ENCODE measurements around the gene SLC12A1.
"Not testable (repeated sequence)": the region's sequence is repeated elsewhere in the genome, so short reads cannot be mapped to it uniquely, and the experiment has no call there.

Gene SLC12A1

DNA sequence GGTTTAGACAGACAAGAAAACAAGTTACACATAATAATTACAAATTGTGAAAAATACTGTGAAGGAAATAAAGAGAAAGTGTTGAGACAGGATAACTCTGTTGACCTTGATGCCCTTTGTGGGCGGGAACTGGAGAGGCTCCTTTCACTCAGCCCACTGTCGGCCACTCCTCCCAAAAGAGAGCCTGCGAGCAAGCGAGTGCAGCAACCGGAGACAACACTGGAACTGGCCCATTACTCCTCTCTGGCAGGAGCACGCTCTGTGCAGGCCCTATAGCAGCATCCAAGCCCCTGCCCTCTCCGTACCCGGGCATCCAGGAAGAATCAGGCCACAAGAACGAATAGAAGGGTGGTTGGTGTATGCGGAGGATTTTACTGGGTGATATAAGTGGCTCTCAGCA is 108.9 kb downstream of the SLC12A1 start:
- Histone ChIP-seq H3K9me3 (replicated peaks in 1 of 11) (peaks cover 0 to 8% (median 0%) of the 10 kb centered on the region in 11 experiments; a peak in 1 of 22 replicates), H3K36me3 (no peaks in the 10 kb centered on the region), H3K27ac (no peak overlapping the region), H3K4me2 (peak overlapping the region in 5 of 11 experiments; percentile 32 to 61 (median 44); a peak in 8 of 22 replicates), H3K9ac (no peak overlapping the region), H3K4me1 (peaks cover 0 to 10% (median 5%) of the 10 kb centered on the region in 10 experiments; a peak in 9 of 20 replicates), H3K27me3 (no peaks in the 10 kb centered on the region), H4K20me1 (no peaks in the 10 kb centered on the region), H3K4me3 (no peak overlapping the region)
- no peak for TF ChIP-seq Cebpa-rat (IDR thresholded peaks at IDR 0.05)

DNA sequence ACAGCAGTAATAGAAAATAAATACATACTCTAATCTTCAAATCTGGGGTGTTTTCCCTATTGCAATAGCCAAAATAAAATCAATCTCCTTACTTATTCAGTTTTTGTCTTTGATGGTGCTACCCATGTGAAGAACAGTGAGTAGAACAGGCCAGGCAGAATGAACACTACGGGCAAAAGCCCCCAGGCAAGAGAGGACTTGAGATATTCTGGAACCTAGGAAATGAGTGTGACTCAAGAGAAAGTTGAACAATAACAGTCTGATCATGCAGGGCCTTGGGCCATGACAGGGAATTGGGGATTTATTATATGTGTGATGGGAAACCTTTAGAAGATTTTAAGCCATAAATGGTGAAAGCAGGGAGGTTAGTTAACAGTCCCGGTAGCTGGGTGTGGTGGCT is 111.1 kb downstream of the SLC12A1 start:
- Histone ChIP-seq H3K4me1 (peaks cover 0 to 10% (median 5%) of the 10 kb centered on the region in 10 experiments; a peak in 9 of 20 replicates), H3K36me3 (no peaks in the 10 kb centered on the region), H3K4me3 (no peak overlapping the region), H3K4me2 (no peak overlapping the region), H4K20me1 (no peaks in the 10 kb centered on the region), H3K9me3 (replicated peaks in 1 of 11) (peaks cover 0 to 8% (median 0%) of the 10 kb centered on the region in 11 experiments; a peak in 1 of 22 replicates), H3K27me3 (no peaks in the 10 kb centered on the region), H3K27ac (no peak overlapping the region), H3K9ac (no peak overlapping the region)
- TF ChIP-seq Cebpa-rat (IDR thresholded peaks at IDR 0.05), result no peak

DNA sequence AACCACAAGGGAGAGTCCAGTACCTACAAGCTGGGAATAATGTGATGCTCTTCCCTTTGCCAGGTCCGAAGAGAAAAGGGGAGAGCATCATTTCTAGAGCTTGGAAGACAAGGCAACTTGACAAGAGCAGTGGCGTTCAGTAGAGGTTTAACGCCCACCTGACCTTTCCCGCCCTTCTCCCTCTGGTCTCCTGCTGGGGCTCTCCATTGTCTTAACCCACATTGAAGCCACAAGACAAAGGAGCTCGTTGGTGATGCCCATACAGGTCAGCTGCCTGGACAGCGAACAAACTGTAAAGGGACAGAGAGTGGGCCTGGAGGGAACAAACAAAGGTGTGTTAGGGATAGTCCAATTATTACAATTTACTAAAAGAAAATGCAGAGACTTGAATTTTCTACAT is 112.0 kb downstream of the SLC12A1 start:
- peaks cover 0 to 8% (median 0%) of the 10 kb centered on the region in 11 experiments; a peak in 1 of 22 replicates for H3K9me3 ChIP-seq (replicated peaks in 1 of 11)
- H3K4me2 ChIP-seq, result no peak overlapping the region
- no peak overlapping the region for H3K4me3 ChIP-seq
- no peaks in the 10 kb centered on the region for H3K36me3 ChIP-seq
- no peaks in the 10 kb centered on the region for H3K27me3 ChIP-seq
- TF ChIP-seq Cebpa-rat (IDR thresholded peaks at IDR 0.05), result no peak
- peaks cover 0 to 10% (median 5%) of the 10 kb centered on the region in 10 experiments; a peak in 9 of 20 replicates for H3K4me1 ChIP-seq
- no peak overlapping the region for H3K27ac ChIP-seq
- no peak overlapping the region for H3K9ac ChIP-seq
- no peaks in the 10 kb centered on the region for H4K20me1 ChIP-seq

DNA sequence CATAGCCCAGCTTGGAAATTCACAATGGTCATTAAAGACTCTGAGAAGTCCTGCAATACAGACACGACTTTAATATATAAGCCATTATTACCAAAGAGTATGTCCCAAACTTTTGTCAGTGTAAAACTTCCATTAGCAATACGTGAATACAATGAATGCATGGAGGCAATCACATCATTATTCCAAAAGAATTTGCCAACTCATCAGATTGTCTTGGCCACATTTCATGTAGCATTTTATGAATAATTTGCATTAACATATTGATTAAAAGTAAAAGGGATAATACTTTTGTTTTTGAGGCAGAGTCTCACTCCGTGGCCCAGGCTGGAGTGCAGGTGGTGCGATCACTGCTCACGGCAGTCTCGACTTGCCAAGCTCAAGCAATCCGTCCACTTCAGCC is 117.2 kb downstream of the SLC12A1 start:
- Histone ChIP-seq H3K4me1 (no peaks in the 10 kb centered on the region), H3K27me3 (no peaks in the 10 kb centered on the region), H3K4me3 (no peak overlapping the region), H3K9ac (no peak overlapping the region), H3K4me2 (no peak overlapping the region), H4K20me1 (no peaks in the 10 kb centered on the region), H3K27ac (no peak overlapping the region), H3K9me3 (replicated peaks in 1 of 11) (no peaks in the 10 kb centered on the region), H3K36me3 (peaks cover 0 to 4% (median 0%) of the 10 kb centered on the region in 11 experiments; a peak in 1 of 22 replicates)
- no peak for TF ChIP-seq Cebpa-rat (IDR thresholded peaks at IDR 0.05)

DNA sequence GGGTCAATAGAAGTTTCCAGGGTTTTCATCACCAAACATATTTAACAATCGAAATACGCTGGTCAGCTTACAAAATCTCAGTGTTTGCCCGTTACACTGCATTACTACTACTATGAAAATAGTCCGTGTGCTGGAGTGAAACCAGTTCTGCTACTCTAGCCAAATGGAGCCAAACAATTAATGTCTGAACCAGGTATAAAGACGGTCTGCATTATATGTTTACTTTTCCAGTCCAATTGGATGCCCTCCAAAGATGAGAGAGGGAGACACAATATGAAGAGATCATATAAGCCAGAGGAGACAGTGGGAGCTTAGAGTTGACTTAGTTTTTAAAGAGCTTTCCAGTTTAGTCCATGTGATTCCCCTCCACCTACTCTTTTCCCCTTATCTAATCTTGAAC is 118.8 kb downstream of the SLC12A1 start:
- TF ChIP-seq Cebpa-rat (IDR thresholded peaks at IDR 0.05), result no peak
- no peaks in the 10 kb centered on the region for H3K9me3 ChIP-seq (replicated peaks in 1 of 11)
- no peak overlapping the region for H3K4me3 ChIP-seq
- no peak overlapping the region for H3K4me2 ChIP-seq
- H3K4me1 ChIP-seq, result peaks cover under 1 to 6% (median 5%) of the 10 kb centered on the region in 10 experiments; a peak in 13 of 20 replicates
- H4K20me1 ChIP-seq, result no peaks in the 10 kb centered on the region
- H3K36me3 ChIP-seq, result peaks cover 0 to 11% (median 0%) of the 10 kb centered on the region in 11 experiments; a peak in 1 of 22 replicates
- H3K27ac ChIP-seq, result no peak overlapping the region
- H3K9ac ChIP-seq, result no peak overlapping the region
- no peaks in the 10 kb centered on the region for H3K27me3 ChIP-seq

DNA sequence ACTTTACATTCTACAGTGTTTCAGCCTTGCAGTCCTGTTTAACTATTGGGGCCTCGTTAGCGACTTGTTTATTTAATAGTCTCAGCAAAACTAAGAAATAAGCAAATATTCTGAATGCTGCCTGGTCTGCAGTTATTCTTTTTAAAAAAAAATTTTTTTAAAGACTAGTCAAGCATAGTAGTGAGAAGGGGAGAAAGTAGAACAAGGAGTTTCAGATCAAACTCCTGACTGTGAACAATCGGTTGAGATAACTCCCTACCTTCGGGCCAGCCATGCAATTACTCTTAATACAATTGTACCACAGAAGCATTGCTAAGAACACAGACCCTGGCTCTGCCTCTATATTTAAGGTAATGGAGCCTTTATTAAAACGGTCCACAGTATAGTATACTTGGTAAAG is 119.3 kb downstream of the SLC12A1 start:
- Histone ChIP-seq H3K4me3 (no peak overlapping the region), H3K9me3 (replicated peaks in 1 of 11) (no peaks in the 10 kb centered on the region), H3K4me2 (no peak overlapping the region), H3K4me1 (peaks cover 5 to 11% (median 10%) of the 10 kb centered on the region in 10 experiments; a peak in 16 of 20 replicates), H3K9ac (no peak overlapping the region), H3K27me3 (no peaks in the 10 kb centered on the region), H3K36me3 (peaks cover 0 to 11% (median 0%) of the 10 kb centered on the region in 11 experiments; a peak in 1 of 22 replicates), H4K20me1 (no peaks in the 10 kb centered on the region), H3K27ac (no peak overlapping the region)
- no peak for TF ChIP-seq Cebpa-rat (IDR thresholded peaks at IDR 0.05)

DNA sequence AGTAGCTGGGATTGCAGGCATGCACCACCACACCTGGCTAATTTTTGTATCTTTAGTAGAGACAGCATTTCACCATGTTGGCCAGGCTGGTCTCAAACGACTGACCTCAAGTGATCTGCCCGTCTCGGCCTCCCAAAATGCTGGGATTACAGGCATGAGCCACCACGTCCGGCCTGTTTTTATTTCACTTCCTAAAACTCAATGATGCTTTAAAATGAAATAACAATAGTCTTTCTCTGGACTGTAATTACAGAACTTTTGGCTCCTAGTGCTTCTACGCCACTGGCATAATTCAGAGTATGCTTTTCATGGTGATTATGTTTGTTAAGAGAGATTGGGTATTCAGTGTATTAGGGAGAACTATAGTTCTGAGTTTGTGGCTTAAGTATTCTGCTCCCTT is 120.1 kb downstream of the SLC12A1 start:
- not testable (repeated sequence) for H3K4me2 ChIP-seq; H3K4me3 ChIP-seq; H4K20me1 ChIP-seq; H3K9me3 ChIP-seq (replicated peaks in 1 of 11); H3K27me3 ChIP-seq; H3K27ac ChIP-seq; H3K9ac ChIP-seq
- H3K36me3 ChIP-seq, result peaks cover 0 to 11% (median 0%) of the 10 kb centered on the region in 11 experiments; a peak in 1 of 22 replicates
- H3K4me1 ChIP-seq, result peaks cover 6 to 13% (median 11%) of the 10 kb centered on the region in 10 experiments; a peak in 16 of 20 replicates

DNA sequence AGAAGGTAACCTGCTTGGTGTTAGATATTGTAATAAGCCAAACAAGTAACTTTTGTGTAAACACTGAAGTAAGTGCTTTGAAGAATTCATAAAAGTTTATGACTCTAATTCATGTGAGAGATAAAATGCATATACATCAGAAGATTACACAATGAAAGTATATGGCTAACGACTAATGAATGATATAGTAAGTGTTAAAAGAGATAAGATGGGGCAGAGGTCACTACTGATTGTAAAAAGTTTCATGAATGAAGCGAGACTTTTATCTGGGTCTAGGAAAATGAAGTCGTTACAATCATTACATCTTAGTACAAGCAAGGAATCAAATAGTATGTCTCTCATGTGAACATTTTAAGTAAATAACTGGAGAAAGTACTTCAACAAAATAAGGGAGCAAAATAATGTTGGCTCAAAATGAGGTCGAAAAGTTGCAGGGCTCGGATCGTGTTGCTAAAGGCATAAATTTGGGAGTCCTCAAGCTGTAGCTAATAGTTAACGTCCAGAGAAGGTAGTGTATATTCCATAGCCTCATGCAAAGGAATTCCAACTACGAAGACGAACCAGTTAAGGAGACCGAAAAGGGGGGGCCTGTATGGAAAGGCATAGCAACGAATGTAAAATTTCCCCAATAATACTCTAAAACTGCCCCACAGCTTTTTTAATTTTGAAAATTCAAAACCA is 124.1 kb downstream of the SLC12A1 start:
- H3K27ac ChIP-seq, result peak overlapping the region; percentile 95 to 100 (median 99); a peak in 21 of 22 replicates
- H4K20me1 ChIP-seq, result peaks cover 5 to 19% (median 11%) of the 10 kb centered on the region in 11 experiments; a peak in 13 of 22 replicates
- TF ChIP-seq Cebpa-rat (IDR thresholded peaks at IDR 0.05), result no peak
- H3K4me1 ChIP-seq, result peaks cover 28 to 44% (median 41%) of the 10 kb centered on the region in 10 experiments
- H3K9me3 ChIP-seq (replicated peaks in 1 of 11), result no peaks in the 10 kb centered on the region
- H3K9ac ChIP-seq, result peak overlapping the region; percentile 93 to 100 (median 99)
- H3K27me3 ChIP-seq, result no peaks in the 10 kb centered on the region
- peaks cover 5 to 27% (median 17%) of the 10 kb centered on the region in 11 experiments; a peak in 20 of 22 replicates for H3K36me3 ChIP-seq
- peak overlapping the region; percentile 70 to 96 (median 85) for H3K4me2 ChIP-seq
- peak overlapping the region; percentile 73 to 97 (median 89) for H3K4me3 ChIP-seq

DNA sequence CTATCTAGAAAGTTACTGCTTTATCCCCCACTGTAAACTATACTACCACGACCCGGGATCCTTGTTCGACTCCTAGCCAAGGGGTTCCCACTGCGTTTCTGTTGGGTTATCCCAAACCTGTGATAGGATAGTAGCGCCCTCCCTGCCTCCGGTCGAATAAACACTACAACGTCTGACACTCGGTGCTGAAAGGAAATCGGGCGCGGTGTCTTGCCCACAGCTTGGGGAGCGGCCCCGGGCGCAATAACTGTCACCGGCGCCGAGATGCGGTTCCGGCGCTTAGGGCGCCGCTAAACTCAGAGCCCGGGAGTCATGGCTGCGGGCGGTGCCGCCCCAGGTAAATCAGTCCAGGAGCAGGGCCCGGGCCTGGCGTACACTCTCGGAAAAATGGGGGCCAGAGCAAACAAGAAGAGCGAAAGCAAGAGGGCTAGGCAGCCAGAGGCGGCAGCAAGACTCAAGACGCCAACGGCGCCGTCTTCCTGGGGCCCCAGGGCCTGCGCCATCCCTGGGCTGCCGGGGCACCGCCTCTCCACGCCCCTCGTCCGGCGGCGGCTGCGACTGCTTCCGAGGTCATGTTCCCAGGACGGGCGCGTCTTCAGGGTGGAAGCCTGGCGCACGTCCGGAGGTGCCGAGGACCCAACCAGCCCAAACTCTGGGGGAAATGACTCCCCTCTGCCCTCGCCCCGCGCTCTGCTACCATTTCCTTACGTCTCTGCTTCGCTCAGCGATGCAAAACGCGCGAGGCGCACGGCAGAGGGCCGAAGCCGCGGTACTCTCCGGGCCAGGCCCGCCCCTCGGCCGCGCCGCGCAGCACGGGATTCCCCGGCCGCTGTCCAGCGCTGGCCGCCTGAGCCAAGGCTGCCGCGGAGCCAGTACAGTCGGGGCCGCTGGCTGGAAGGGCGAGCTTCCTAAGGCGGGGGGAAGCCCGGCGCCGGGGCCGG is 125.0 kb downstream of the SLC12A1 start, which contains the start of gene DUT:
Gene DUT (plus strand): TSS at position 575 of the 941 bp plus-strand sequence. CDS start 87 bp downstream, at position 662.
- Histone ChIP-seq H3K9ac (peak within 1 kb of the TSS; percentile 93 to 100 (median 99)), H3K27me3 (no peaks in the 10 kb centered on the region), H4K20me1 (peaks cover 5 to 21% (median 11%) of the 10 kb centered on the region in 11 experiments; a peak in 13 of 22 replicates), H3K36me3 (peaks cover 9 to 36% (median 24%) of the 10 kb centered on the region in 11 experiments; a peak in 20 of 22 replicates), H3K27ac (peak within 1 kb of the TSS; percentile 95 to 100 (median 99)), H3K4me3 (peak within 1 kb of the TSS; percentile 73 to 97 (median 89)), H3K4me2 (peak within 1 kb of the TSS; percentile 80 to 99 (median 96)), H3K4me1 (peaks cover 28 to 49% (median 44%) of the 10 kb centered on the region in 10 experiments), H3K9me3 (replicated peaks in 1 of 11) (no peaks in the 10 kb centered on the region)
- TF ChIP-seq Cebpa-rat (IDR thresholded peaks at IDR 0.05), result no peak

Data from BLaER1 treated with 17β-estradiol and CSF1 and Interleukin-3, amounts not matched to agents 10 nM and 100 nM (cell line).